HepG2 (cell line): ENCODE data around the gene CYP2W1.

Experiments used
- CTCF ChIP-seq: sonication (generic); formaldehyde crosslinking; IDR thresholded peaks from 2 replicates; pipeline ENCODE4 v1.5.0; 2020; ENCODE audit warnings: mild to moderate bottlenecking, missing genetic modification reagents, moderate library complexity
- EP300 ChIP-seq, 3 experiments: sonication (generic) in 1 of 3; formaldehyde crosslinking in 1 of 3; IDR thresholded peaks; 2 replicates each; pipeline versions ENCODE4 v1.5.1 to v1.6.1; 2011 to 2020; ENCODE audit warnings: low read depth in 2 of 3, low read length in 2 of 3, borderline replicate concordance in 1 of 3, improper control_type of control experiment in 1 of 3, mild to moderate bottlenecking in 1 of 3, missing genetic modification reagents in 1 of 3, moderate library complexity in 1 of 3
- EZH2 ChIP-seq: conservative IDR thresholded peaks from 2 replicates; pipeline ENCODE4 v1.6.1; 2012; ENCODE audit warnings: mild to moderate bottlenecking, low read depth, low read length, moderate library complexity
- FIP1L1 ChIP-seq: fragments of 200-400 bp; formaldehyde crosslinking; IDR thresholded peaks from 2 replicates; pipeline ENCODE4 v1.6.1; 2018; ENCODE audit warnings: low read depth, mild to moderate bottlenecking, low read length, moderate library complexity, borderline replicate concordance; ENCODE audit not compliant: insufficient read depth
- FOXK1 ChIP-seq: sonication (generic); formaldehyde crosslinking; IDR thresholded peaks from 2 replicates; pipeline ENCODE4 v1.4.0; 2020; ENCODE audit warnings: low read depth, missing genetic modification reagents, borderline replicate concordance
- IRF2 ChIP-seq: IDR thresholded peaks from 2 replicates; pipeline ENCODE4 v1.6.1; 2018; ENCODE audit warnings: missing genetic modification reagents, missing compliant biosample characterization
- PHF21A ChIP-seq: sonication (generic); formaldehyde crosslinking; IDR thresholded peaks from 2 replicates; pipeline ENCODE4 v1.5.0; 2020; ENCODE audit warnings: mild to moderate bottlenecking, missing genetic modification reagents
- POLR2A ChIP-seq, 2 experiments: IDR thresholded peaks; 2 replicates each; pipeline ENCODE4 v1.6.1; 2011; ENCODE audit warnings: low read depth in 2 of 2, low read length in 2 of 2, mild to moderate bottlenecking in 1 of 2, moderate library complexity in 1 of 2; ENCODE audit not compliant: insufficient read depth in 1 of 2
- REST ChIP-seq, 2 experiments: IDR thresholded peaks; 2 replicates each; pipeline ENCODE4 v1.6.1; 2011 to 2012; ENCODE audit warnings: low read length in 2 of 2, borderline replicate concordance in 1 of 2, low read depth in 1 of 2, mild to moderate bottlenecking in 1 of 2, moderate library complexity in 1 of 2
- ZBTB49 ChIP-seq: sonication (generic); formaldehyde crosslinking; IDR thresholded peaks from 2 replicates; pipeline ENCODE4 v1.4.0; 2020; ENCODE audit warnings: missing genetic modification reagents, borderline replicate concordance
- ZFP37 ChIP-seq: sonication (generic); formaldehyde crosslinking; IDR thresholded peaks from 2 replicates; pipeline ENCODE4 v1.4.0; 2020; ENCODE audit warnings: missing genetic modification reagents, borderline replicate concordance
- ZNF280D ChIP-seq: sonication (generic); formaldehyde crosslinking; IDR thresholded peaks from 2 replicates; pipeline ENCODE4 v1.5.1; 2020; ENCODE audit warnings: mild to moderate bottlenecking, missing genetic modification reagents
- ZNF646 ChIP-seq: sonication (generic); formaldehyde crosslinking; IDR thresholded peaks from 2 replicates; pipeline ENCODE4 v1.9.0; 2021; ENCODE audit warnings: mild to moderate bottlenecking, missing genetic modification reagents
- TF ChIP-seq, protein P1 (sequence below): sonication (generic); IDR thresholded peaks from 2 replicates; pipeline ENCODE4 v1.6.1; 2016; ENCODE audit warnings: low read depth, borderline replicate concordance

DNA sequence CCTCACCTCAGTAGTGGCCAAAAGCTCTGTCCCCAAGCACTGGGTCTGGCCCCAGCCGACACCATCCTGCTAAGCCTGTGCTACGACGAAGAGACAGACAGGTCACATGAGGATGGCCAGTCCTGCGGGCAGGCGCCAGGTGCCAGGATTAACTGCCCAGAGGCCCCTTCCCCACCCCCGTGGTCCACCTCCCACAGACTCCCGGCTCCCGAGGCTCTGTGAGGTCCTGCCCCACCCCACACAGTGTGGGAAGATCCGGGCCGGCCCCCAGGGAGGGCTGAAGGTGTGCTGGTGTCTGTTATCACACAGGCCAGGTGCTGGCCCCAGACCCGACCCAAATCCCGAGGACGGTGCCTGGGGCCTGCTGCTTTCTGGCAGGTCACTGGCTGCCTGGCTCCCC, 27.2 kb downstream of the CYP2W1 start:
- TF ChIP-seq IRF2 (CRISPR knock-in tag), result no peak
- no peak for TF ChIP-seq CTCF (CRISPR knock-in tag)
- TF ChIP-seq ZNF646 (CRISPR knock-in tag), result no peak
- no peak for TF ChIP-seq REST (IDR thresholded peaks at IDR 0.05; ENCODE audit: borderline replicate concordance in 1 of 2, low read depth in 1 of 2, low read length in 2 of 2)
- TF ChIP-seq ZBTB49, result no peak
- no peak for TF ChIP-seq POLR2A (IDR thresholded peaks at IDR 0.05; ENCODE audit: insufficient read depth in 1 of 2, low read depth in 2 of 2, low read length in 2 of 2)
- TF ChIP-seq, protein P1, sequence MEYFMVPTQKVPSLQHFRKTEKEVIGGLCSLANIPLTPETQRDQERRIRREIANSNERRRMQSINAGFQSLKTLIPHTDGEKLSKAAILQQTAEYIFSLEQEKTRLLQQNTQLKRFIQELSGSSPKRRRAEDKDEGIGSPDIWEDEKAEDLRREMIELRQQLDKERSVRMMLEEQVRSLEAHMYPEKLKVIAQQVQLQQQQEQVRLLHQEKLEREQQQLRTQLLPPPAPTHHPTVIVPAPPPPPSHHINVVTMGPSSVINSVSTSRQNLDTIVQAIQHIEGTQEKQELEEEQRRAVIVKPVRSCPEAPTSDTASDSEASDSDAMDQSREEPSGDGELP, result no peak
- no peak for TF ChIP-seq EP300 (IDR thresholded peaks at IDR 0.05; ENCODE audit: low read depth in 2 of 2, low read length in 2 of 2)
- no peak for TF ChIP-seq EP300 (CRISPR knock-in tag; IDR thresholded peaks at IDR 0.05; ENCODE audit: borderline replicate concordance)
- TF ChIP-seq EZH2, result no peak
- TF ChIP-seq FOXK1 (CRISPR knock-in tag), result no peak
- TF ChIP-seq PHF21A (CRISPR knock-in tag), result no peak
- TF ChIP-seq FIP1L1, result no peak
- TF ChIP-seq ZFP37 (CRISPR knock-in tag), result no peak
- no peak for TF ChIP-seq ZNF280D (CRISPR knock-in tag)
